IMR-90 (cell line): ENCODE results near the gene JMJD6. TPM values are rescaled to one million over a fixed set of nuclear protein-coding genes. Genes with fewer than 3 reads are reported as not detected.

Experiments used
- ATAC-seq: fragments of 200-7000 bp; cut with Tn5 transposase; 2 replicates; pipeline ENCODE4 v1.9.1; 2020; ENCODE audit warnings: low read depth, mild to moderate bottlenecking, moderate library complexity
- BruUV-seq: library from RNA; stranded (reverse); fragments of 400-500 nt; replicated peaks from 2 replicates; lab custom pipeline; 2021; lab: Mats Ljungman, UMichigan
- CTCF ChIA-PET: fragments of 300-600 bp; formaldehyde crosslinking; extraction: SDS; loops from one replicate; lab custom pipeline; 2021; ENCODE audit warnings: antibody characterized with exemption; lab: Yijun Ruan, JAX
- POLR2A ChIA-PET: fragments of 300-600 bp; sonication (Branson Sonifier 250); formaldehyde crosslinking; loops from one replicate; lab custom pipeline; 2022; ENCODE audit warnings: antibody characterized with exemption; ENCODE audit not compliant: unreplicated experiment; lab: Charles Lee
- DNase-seq: peaks from one replicate; pipeline ENCODE4 v3.0.0; 2013
- H2AFZ ChIP-seq: replicated peaks from 2 replicates; pipeline ENCODE3; 2013; ENCODE audit warnings: low read length, mild to moderate bottlenecking; ENCODE audit not compliant: poor library complexity
- H2AK5ac ChIP-seq: 2 replicates; pipeline ENCODE4 v1.6.1; 2013; ENCODE audit warnings: low read depth, low read length, inconsistent platforms
- H2AK9ac ChIP-seq: replicated peaks from 2 replicates; pipeline ENCODE3; 2013; ENCODE audit warnings: mild to moderate bottlenecking, low read depth, low read length, moderate library complexity; ENCODE audit not compliant: poor library complexity
- H2BK120ac ChIP-seq: 2 replicates; pipeline ENCODE4 v1.6.1; 2013; ENCODE audit warnings: low read depth, low read length, inconsistent platforms
- H2BK15ac ChIP-seq: 3 replicates; pipeline ENCODE4 v1.6.1; 2013; ENCODE audit warnings: low read depth, low read length, inconsistent platforms
- H2BK20ac ChIP-seq: 2 replicates; pipeline ENCODE4 v1.6.1; 2013; ENCODE audit warnings: low read depth, mild to moderate bottlenecking, inconsistent platforms, low read length, moderate library complexity
- H2BK5ac ChIP-seq: 2 replicates; pipeline ENCODE4 v1.6.1; 2013; ENCODE audit warnings: mild to moderate bottlenecking, low read depth, low read length, inconsistent platforms; ENCODE audit not compliant: poor library complexity, severe bottlenecking
- H3K14ac ChIP-seq: replicated peaks from 2 replicates; pipeline ENCODE4 v1.6.1; 2013; ENCODE audit warnings: low read depth, low read length, inconsistent platforms
- H3K18ac ChIP-seq: 2 replicates; pipeline ENCODE4 v1.6.1; 2013; ENCODE audit warnings: low read depth, low read length, control low read depth
- H3K23ac ChIP-seq: 2 replicates; pipeline ENCODE4 v1.6.1; 2013; ENCODE audit warnings: low read depth, low read length, inconsistent platforms
- H3K27ac ChIP-seq: 2 replicates; pipeline ENCODE4 v1.5.1; 2013; ENCODE audit warnings: mild to moderate bottlenecking, control low read depth, low read length; ENCODE audit not compliant: insufficient read depth
- H3K27me3 ChIP-seq: 2 replicates; pipeline ENCODE4 v1.6.1; 2013; ENCODE audit warnings: low read length; ENCODE audit not compliant: control insufficient read depth, insufficient read depth
- H3K36me3 ChIP-seq: 2 replicates; pipeline ENCODE4 v1.6.1; 2013; ENCODE audit warnings: low read length, mixed read lengths; ENCODE audit not compliant: control insufficient read depth, insufficient read depth
- H3K4ac ChIP-seq: 2 replicates; pipeline ENCODE4 v1.6.1; 2013; ENCODE audit warnings: low read depth, low read length, inconsistent platforms
- H3K4me1 ChIP-seq: 2 replicates; pipeline ENCODE4 v1.6.1; 2013; ENCODE audit warnings: low read length, mixed read lengths; ENCODE audit not compliant: control insufficient read depth, insufficient read depth
- H3K4me2 ChIP-seq: 2 replicates; pipeline ENCODE4 v1.6.1; 2013; ENCODE audit warnings: low read depth, mild to moderate bottlenecking, control low read depth, low read length, moderate library complexity
- H3K4me3 ChIP-seq: 2 replicates; pipeline ENCODE4 v1.5.1; 2013; ENCODE audit warnings: low read depth, mild to moderate bottlenecking, control low read depth, low read length, moderate library complexity; ENCODE audit not compliant: insufficient read depth
- H3K56ac ChIP-seq: 2 replicates; pipeline ENCODE4 v1.6.1; 2013; ENCODE audit warnings: low read length, inconsistent platforms; ENCODE audit not compliant: insufficient read depth; ENCODE audit errors: extremely low read depth
- H3K79me1 ChIP-seq, 2 experiments: 2 replicates each; pipeline ENCODE4 v1.6.1; 2013; ENCODE audit warnings: low read length in 2 of 2, inconsistent platforms in 1 of 2, low read depth in 1 of 2
- H3K9ac ChIP-seq: 2 replicates; pipeline ENCODE4 v1.6.1; 2013; ENCODE audit warnings: low read depth, low read length, control low read depth
- H3K9me1 ChIP-seq: 2 replicates; pipeline ENCODE4 v1.6.1; 2013; ENCODE audit warnings: low read length, inconsistent platforms; ENCODE audit not compliant: insufficient read depth
- H3K9me3 ChIP-seq: 2 replicates; pipeline ENCODE4 v1.6.1; 2013; ENCODE audit warnings: low read length; ENCODE audit not compliant: control insufficient read depth, insufficient read depth
- H4K20me1 ChIP-seq: 2 replicates; pipeline ENCODE4 v1.6.1; 2013; ENCODE audit warnings: low read length, inconsistent platforms; ENCODE audit not compliant: insufficient read depth
- H4K5ac ChIP-seq: 2 replicates; pipeline ENCODE4 v1.6.1; 2013; ENCODE audit warnings: mild to moderate bottlenecking, low read depth, low read length, control low read depth
- H4K8ac ChIP-seq, 2 experiments: 2 replicates each; pipeline ENCODE4 v1.6.1; 2013; ENCODE audit warnings: low read depth in 2 of 2, low read length in 2 of 2, control low read depth in 1 of 2, inconsistent platforms in 1 of 2
- H4K91ac ChIP-seq: 2 replicates; pipeline ENCODE4 v1.6.1; 2013; ENCODE audit warnings: low read depth, low read length, inconsistent platforms; ENCODE audit not compliant: insufficient read depth
- NFE2L2 ChIP-seq: fragments of 150-350 bp; IDR thresholded peaks from 2 replicates; pipeline ENCODE4 v1.6.1; 2016; ENCODE audit warnings: low read depth, mild to moderate bottlenecking, low read length
- POLR2A ChIP-seq: IDR thresholded peaks from 2 replicates; pipeline ENCODE4 v1.6.1; 2012; ENCODE audit warnings: mild to moderate bottlenecking, low read depth, low read length
- SMC3 ChIP-seq: fragments of 150-350 bp; IDR thresholded peaks from 2 replicates; pipeline ENCODE4 v1.6.1; 2016; ENCODE audit warnings: low read depth, mild to moderate bottlenecking, antibody characterized with exemption, low read length, moderate library complexity
- WGBS, 2 experiments: methylation state at CpG; one replicate each; pipeline versions ENCODE4 v1.1.5 to v1.1.7; 2013; ENCODE audit warnings: missing lambda C conversion rate in 2 of 2; ENCODE audit not compliant: insufficient read length in 1 of 2; ENCODE audit errors: extremely low coverage in 2 of 2; 5-methylcytosine and 5-hydroxymethylcytosine counted together
- dilution Hi-C: fragments of 300-500 bp; cut with HindIII; formaldehyde crosslinking; loops from one replicate; pipeline ENCODE4 v1.14.3; 2018; ENCODE audit warnings: low sequenced_read_pairs; ENCODE audit not compliant: unreplicated experiment
- in situ Hi-C: fragments of 300-500 bp; cut with MboI; formaldehyde crosslinking; loops from 3 replicates; pipeline ENCODE4 v1.14.3; 2019; ENCODE audit warnings: low sequenced_read_pairs, inconsistent platforms, mixed read lengths
- intact Hi-C: fragments of 100-400 bp; cut with micrococcal nuclease; formaldehyde crosslinking; loops from 2 replicates; pipeline ENCODE4 v1.10.0; 2022
- polyA plus RNA-seq, 3 experiments: library from polyadenylated mRNA; depleted of rRNA; stranded (reverse); fragments of >200 nt; gene quantifications; 2 replicates each; pipeline ENCODE4 v1.2.3, GENCODE V29; 2012; ENCODE audit warnings: low replicate concordance in 1 of 3
- total RNA-seq: library from RNA; depleted of rRNA; stranded (reverse); fragments of >200 nt; gene quantifications from 2 replicates; pipeline ENCODE4 v1.2.3, GENCODE V29; 2012
- TF ChIP-seq, protein P1 (sequence below): fragments of 150-350 bp; IDR thresholded peaks from 2 replicates; pipeline ENCODE4 v1.6.1; 2016; ENCODE audit warnings: low read depth, mild to moderate bottlenecking, low read length, moderate library complexity, borderline replicate concordance

JMJD6 gene
- total and polyA plus RNA-seq, 2 of the 4 experiments (the other 2 are of a cell fraction): 24.4 to 33.7 TPM

- POLR2A ChIA-PET: no interaction called here
- ATAC-seq: no peak
- no peak overlapping the region for H3K4me3 ChIP-seq
- no peak overlapping the region for H2BK120ac ChIP-seq
- H3K9me1 ChIP-seq: peaks cover 2% of the 10 kb centered on the region; the same call in 1 of the 2 replicates
- BruUV-seq: no TSS peak
- no peak for DNase-seq
- H2AFZ ChIP-seq: no peak overlapping the region
- WGBS, 2 experiments: no CpG with 5 or more reads among the region's 9 CpGs
- intact Hi-C loops: no loop called here
- H3K79me1 ChIP-seq: peaks cover 32 to 73% of the 10 kb centered on the region in 2 experiments
- H3K9ac ChIP-seq: no peak overlapping the region
- dilution Hi-C loops: no loop called here
- H2BK5ac ChIP-seq: no peak overlapping the region
- no peak overlapping the region for H3K14ac ChIP-seq
- no peak overlapping the region for H2BK15ac ChIP-seq
- CTCF ChIA-PET: no interaction called here
- no peaks in the 10 kb centered on the region for H3K9me3 ChIP-seq
- peaks cover 43% of the 10 kb centered on the region for H4K20me1 ChIP-seq
- TF ChIP-seq SMC3 (no peak), NFE2L2 (no peak), POLR2A (no peak; the same call in 1 of the 2 replicates)
- TF ChIP-seq, protein P1, sequence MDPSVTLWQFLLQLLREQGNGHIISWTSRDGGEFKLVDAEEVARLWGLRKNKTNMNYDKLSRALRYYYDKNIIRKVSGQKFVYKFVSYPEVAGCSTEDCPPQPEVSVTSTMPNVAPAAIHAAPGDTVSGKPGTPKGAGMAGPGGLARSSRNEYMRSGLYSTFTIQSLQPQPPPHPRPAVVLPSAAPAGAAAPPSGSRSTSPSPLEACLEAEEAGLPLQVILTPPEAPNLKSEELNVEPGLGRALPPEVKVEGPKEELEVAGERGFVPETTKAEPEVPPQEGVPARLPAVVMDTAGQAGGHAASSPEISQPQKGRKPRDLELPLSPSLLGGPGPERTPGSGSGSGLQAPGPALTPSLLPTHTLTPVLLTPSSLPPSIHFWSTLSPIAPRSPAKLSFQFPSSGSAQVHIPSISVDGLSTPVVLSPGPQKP: no peak
- H3K18ac ChIP-seq: no peak overlapping the region
- no peak overlapping the region for H3K56ac ChIP-seq
- H2AK9ac ChIP-seq: no peak overlapping the region
- H2AK5ac ChIP-seq: no peak overlapping the region
- in situ Hi-C loops: no loop called here
- no peak overlapping the region for H4K91ac ChIP-seq
- peak overlapping the region; percentile 71; the same call in 1 of the 2 replicates for H3K23ac ChIP-seq
- H2BK20ac ChIP-seq: no peak overlapping the region
- H4K5ac ChIP-seq: no peak overlapping the region
- no peak overlapping the region for H3K27ac ChIP-seq
- peaks cover 45% of the 10 kb centered on the region for H3K36me3 ChIP-seq
- no peak overlapping the region for H3K4ac ChIP-seq
- no peak overlapping the region for H3K4me2 ChIP-seq
- peaks cover 6% of the 10 kb centered on the region for H3K4me1 ChIP-seq
- H4K8ac ChIP-seq: no peak overlapping the region
- no peaks in the 10 kb centered on the region for H3K27me3 ChIP-seq
Observed at GRCh38 chr17:76723812-76724211, 2.6 kb downstream of the JMJD6 start.
